Type B pancreatic cell (in vitro differentiated cells): ENCODE results near the gene SLC39A8. TPM values are rescaled to one million over a fixed set of nuclear protein-coding genes. Genes with fewer than 3 reads are reported as not detected.

Experiments used
- DNase-seq: peaks from one replicate; pipeline ENCODE4 v3.0.0; 2021; ENCODE audit warnings: mixed read lengths; ENCODE audit not compliant: unreplicated experiment; ENCODE audit errors: extremely low spot score
- H3K27ac Mint-ChIP-seq: 2 replicates; pipeline ENCODE4 v1.8.0; 2021; ENCODE audit warnings: mild to moderate bottlenecking, mixed read lengths
- H3K27me3 Mint-ChIP-seq: 2 replicates; pipeline ENCODE4 v1.8.0; 2021; ENCODE audit warnings: mixed read lengths
- H3K36me3 Mint-ChIP-seq: 2 replicates; pipeline ENCODE4 v1.8.0; 2021; ENCODE audit warnings: mixed read lengths
- H3K4me1 Mint-ChIP-seq: one replicate; pipeline ENCODE4 v1.8.0; 2021; ENCODE audit warnings: mixed read lengths; ENCODE audit not compliant: unreplicated experiment
- H3K4me3 Mint-ChIP-seq: 2 replicates; pipeline ENCODE4 v1.8.0; 2021; ENCODE audit warnings: mild to moderate bottlenecking, mixed read lengths
- H3K9me3 Mint-ChIP-seq: 2 replicates; pipeline ENCODE4 v1.8.0; 2021; ENCODE audit warnings: mixed read lengths
- CTCF ChIP-seq: fragments of 200-600 bp; sonication (generic); conservative IDR thresholded peaks from 2 replicates; pipeline ENCODE4 v1.5.0; 2021; ENCODE audit warnings: antibody characterized with exemption, mild to moderate bottlenecking
- total RNA-seq: library from RNA; stranded (reverse); gene quantifications from 2 replicates; pipeline ENCODE4 v1.2.1, GENCODE V29; 2021; ENCODE audit warnings: low replicate concordance

The SLC39A8 gene
- total RNA-seq, 1 donor from 2014 or later, result 8.3 TPM

DNA sequence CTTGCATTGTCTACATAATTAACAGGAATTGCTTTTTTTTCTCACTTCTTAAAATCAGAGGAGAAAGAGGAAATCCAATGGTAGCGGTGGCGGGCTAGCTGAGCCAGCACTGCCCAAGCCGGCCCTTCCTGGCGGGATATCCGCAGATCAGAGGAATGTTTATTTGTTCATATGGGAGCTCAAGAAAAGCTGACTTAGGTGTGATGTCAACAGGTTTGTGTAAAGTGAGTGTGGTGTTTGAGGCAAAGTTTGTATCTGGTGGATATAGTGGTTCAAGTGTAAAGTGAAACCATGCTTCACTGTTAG lies 466 bp upstream of the SLC39A8 start:
- no peak for DNase-seq
- Mint-ChIP-seq H3K27me3 (peaks cover 7% of the 10 kb centered on the region), H3K4me1 (peaks cover 22% of the 10 kb centered on the region), H3K4me3 (peak overlapping the region; percentile 98), H3K36me3 (no peaks in the 10 kb centered on the region), H3K9me3 (no peaks in the 10 kb centered on the region), H3K27ac (peak overlapping the region; percentile 89)
- TF ChIP-seq CTCF, result no peak

DNA sequence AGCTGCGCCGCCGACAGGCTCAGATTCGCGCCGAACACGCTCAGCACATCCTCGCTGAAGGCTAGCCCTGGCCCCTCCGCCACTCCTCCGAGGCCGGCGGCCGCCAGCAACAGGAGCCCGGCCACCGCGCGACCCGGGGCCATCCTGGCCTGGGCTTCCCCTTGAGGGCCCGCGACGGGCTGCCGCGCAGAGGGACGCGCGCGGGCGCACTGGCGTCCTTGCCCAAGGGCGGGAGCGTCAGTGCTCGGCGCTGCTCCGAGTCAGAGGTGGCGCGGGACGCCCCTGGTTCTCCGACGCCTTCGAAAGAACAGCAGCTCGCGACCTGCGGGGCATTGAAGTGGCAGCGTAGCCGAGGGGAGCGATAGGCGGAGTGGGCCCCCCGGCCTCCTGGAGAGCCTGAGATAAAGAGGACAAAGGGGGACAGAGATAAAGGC lies 745 bp downstream of the SLC39A8 start:
- Mint-ChIP-seq H3K4me1 (peaks cover 25% of the 10 kb centered on the region), H3K27me3 (peaks cover 7% of the 10 kb centered on the region), H3K36me3 (peaks cover 3% of the 10 kb centered on the region), H3K27ac (peak overlapping the region; percentile 89), H3K9me3 (no peaks in the 10 kb centered on the region), H3K4me3 (peak overlapping the region; percentile 98)
- TF ChIP-seq CTCF, result no peak
- DNase-seq, result peak; percentile 76

DNA sequence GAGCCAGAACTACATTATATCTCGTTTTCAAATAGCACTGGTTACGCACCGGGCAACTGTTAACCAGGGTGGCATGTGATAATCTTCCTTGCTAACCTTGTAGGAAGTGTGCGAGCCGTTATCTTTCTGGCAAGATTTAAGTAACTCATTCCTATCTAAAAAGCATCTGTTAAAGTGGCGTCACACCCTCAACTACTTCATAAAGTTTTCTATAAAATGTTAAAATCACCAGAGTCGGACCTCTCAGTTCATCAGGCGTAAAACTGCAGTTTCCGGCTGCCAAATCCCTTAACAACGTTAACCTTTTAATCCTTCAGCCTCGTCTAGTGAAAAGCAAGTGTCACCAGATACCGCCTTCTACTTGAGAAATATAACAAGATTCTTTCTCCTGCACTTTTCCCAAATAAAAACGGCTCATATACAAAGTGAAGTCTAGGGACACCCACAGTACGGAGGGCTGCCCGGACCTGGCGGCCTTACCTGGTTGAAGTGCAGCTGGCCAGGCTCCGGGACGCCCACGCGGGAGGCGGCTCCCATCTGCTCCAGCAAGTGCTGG lies 1.2 kb downstream of the SLC39A8 start:
- H3K36me3 Mint-ChIP-seq, result peaks cover 6% of the 10 kb centered on the region
- DNase-seq, result no peak
- peaks cover 25% of the 10 kb centered on the region for H3K4me1 Mint-ChIP-seq
- no peaks in the 10 kb centered on the region for H3K9me3 Mint-ChIP-seq
- H3K27me3 Mint-ChIP-seq, result peaks cover 7% of the 10 kb centered on the region
- H3K4me3 Mint-ChIP-seq, result peak overlapping the region; percentile 98
- no peak for TF ChIP-seq CTCF
- peak overlapping the region; percentile 77 for H3K27ac Mint-ChIP-seq

DNA sequence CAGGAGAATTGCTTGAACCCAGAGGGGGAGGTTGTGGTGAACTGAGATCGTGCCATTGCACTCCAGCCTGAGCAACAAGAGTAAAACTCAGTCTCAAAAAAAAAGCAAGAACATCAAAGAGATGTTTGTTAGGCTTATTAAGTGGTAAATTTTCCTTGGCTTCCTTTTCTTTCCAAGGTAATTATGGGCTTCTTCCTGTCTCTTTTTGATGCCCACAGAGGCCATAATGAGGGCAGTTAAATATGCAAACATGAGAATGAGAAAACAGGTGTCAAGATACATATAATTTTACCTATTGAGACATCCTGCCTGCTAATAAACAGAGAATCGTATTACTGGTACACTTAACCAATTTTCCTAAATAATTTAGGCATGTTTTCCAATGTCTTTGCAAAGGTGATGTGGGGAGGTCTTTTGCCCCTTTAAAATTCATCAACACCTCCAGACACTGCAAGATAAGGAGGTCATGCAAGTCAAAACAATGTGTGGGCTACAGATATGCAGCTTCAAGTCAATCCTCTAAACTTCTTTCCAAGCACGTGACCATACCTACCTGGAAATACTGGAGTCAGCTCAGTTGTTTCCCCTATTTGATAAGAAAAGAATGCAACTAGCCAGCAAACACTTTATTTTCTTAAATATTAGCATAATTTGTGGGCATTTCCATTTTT lies 2.7 kb downstream of the SLC39A8 start:
- H3K36me3 Mint-ChIP-seq, result peaks cover 6% of the 10 kb centered on the region
- H3K27ac Mint-ChIP-seq, result no peak overlapping the region
- H3K4me1 Mint-ChIP-seq, result peaks cover 25% of the 10 kb centered on the region
- H3K27me3 Mint-ChIP-seq, result peaks cover 7% of the 10 kb centered on the region
- DNase-seq, result no peak
- TF ChIP-seq CTCF, result no peak
- peak overlapping the region; percentile 98 for H3K4me3 Mint-ChIP-seq
- no peaks in the 10 kb centered on the region for H3K9me3 Mint-ChIP-seq

- Mint-ChIP-seq H3K4me1 (peaks cover 25% of the 10 kb centered on the region), H3K27ac (no peak overlapping the region), H3K36me3 (peaks cover 6% of the 10 kb centered on the region), H3K4me3 (no peak overlapping the region), H3K9me3 (no peaks in the 10 kb centered on the region), H3K27me3 (peaks cover 7% of the 10 kb centered on the region)
- no peak for DNase-seq
- TF ChIP-seq CTCF, result no peak
Measured at GRCh38 chr4:102341201-102341600, 4.1 kb downstream of the SLC39A8 start.
